ENCODE measurements around the gene MRPL57. TPM values are rescaled to one million over a fixed set of nuclear protein-coding genes. Genes with fewer than 3 reads are reported as not detected.
"Not testable (repeated sequence)": the region's sequence is repeated elsewhere in the genome, so short reads cannot be mapped to it uniquely, and the experiment has no call there.

MRPL57 gene
- total RNA-seq, 4 donors from 2014 or later: 7.2 to 60.0 (median 11.9) TPM

DNA sequence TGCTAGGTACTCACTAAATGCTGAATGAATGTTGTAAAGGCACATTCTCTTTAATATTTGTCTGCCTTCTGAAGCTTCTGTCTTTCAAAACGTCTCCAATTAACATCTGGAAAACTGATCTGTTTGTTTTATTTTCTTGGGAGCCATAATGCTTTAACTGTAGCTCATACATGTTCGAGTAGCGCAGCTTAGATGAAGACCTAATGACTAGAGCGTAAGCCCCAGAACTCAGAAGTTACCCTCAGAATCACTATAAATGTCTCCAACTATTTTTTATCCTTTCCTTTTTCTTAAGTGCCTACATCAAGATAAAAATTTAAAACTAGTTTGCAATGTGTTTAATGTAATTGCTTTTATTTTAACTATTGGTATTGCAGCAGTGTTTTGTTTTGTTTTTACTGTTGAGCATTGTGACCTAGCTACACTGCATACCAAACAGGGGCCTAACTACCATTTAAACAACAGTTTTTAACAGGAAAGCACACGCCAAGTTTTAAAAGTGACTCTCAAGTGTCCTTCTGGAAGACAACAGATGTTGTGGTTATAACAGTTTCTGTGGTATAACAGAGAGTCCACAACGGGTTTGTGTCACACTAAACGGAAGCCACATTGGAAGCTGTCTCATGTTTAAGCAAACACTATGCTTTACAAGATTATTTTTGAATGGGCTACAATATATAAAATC, 42.0 kb downstream of the MRPL57 start:
- no peak for TF ChIP-seq POLR2A (IDR thresholded peaks at IDR 0.05)
- TF ChIP-seq, protein P1, sequence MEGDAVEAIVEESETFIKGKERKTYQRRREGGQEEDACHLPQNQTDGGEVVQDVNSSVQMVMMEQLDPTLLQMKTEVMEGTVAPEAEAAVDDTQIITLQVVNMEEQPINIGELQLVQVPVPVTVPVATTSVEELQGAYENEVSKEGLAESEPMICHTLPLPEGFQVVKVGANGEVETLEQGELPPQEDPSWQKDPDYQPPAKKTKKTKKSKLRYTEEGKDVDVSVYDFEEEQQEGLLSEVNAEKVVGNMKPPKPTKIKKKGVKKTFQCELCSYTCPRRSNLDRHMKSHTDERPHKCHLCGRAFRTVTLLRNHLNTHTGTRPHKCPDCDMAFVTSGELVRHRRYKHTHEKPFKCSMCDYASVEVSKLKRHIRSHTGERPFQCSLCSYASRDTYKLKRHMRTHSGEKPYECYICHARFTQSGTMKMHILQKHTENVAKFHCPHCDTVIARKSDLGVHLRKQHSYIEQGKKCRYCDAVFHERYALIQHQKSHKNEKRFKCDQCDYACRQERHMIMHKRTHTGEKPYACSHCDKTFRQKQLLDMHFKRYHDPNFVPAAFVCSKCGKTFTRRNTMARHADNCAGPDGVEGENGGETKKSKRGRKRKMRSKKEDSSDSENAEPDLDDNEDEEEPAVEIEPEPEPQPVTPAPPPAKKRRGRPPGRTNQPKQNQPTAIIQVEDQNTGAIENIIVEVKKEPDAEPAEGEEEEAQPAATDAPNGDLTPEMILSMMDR (IDR thresholded peaks at IDR 0.05): no peak
- no peak for DNase-seq
- H3K9me3 ChIP-seq: peaks cover 0 to 4% of the 10 kb centered on the region in 2 donors
- no peak overlapping the region for H3K27ac ChIP-seq
- H3K4me1 ChIP-seq: no peaks in the 10 kb centered on the region
- H3K27me3 ChIP-seq: no peaks in the 10 kb centered on the region
- H3K4me3 ChIP-seq: no peak overlapping the region
- intact Hi-C loops (cut with DNase I; ENCODE audit: low total_unique reads): no loop called here
- no peaks in the 10 kb centered on the region for H3K36me3 ChIP-seq

DNA sequence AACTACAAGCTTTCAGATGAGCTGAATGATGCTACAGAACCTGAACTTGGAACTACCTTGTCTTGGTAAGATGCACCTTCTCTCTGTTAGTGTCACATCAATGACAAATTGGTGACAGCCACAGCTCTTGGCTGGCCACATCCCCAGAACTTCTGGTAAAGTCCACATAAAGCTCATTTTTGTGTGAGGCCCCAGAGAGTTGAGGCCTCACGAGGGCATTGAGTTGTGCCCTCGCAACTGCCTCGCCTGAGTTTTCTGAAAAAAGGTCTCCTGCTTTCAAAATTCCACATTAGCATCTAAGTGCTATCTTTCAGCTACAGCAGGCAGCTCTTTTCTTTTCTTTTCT, 42.6 kb downstream of the MRPL57 start:
- TF ChIP-seq, protein P1 (IDR thresholded peaks at IDR 0.05): no peak
- no peak for TF ChIP-seq POLR2A (IDR thresholded peaks at IDR 0.05)
- Histone ChIP-seq H3K36me3 (no peaks in the 10 kb centered on the region), H3K9me3 (peaks cover 0 to 4% of the 10 kb centered on the region in 2 donors), H3K4me1 (no peaks in the 10 kb centered on the region), H3K27me3 (no peaks in the 10 kb centered on the region), H3K4me3 (no peak overlapping the region), H3K27ac (no peak overlapping the region)
- DNase-seq: no peak
- intact Hi-C loops (cut with DNase I; ENCODE audit: low total_unique reads): no loop called here

DNA sequence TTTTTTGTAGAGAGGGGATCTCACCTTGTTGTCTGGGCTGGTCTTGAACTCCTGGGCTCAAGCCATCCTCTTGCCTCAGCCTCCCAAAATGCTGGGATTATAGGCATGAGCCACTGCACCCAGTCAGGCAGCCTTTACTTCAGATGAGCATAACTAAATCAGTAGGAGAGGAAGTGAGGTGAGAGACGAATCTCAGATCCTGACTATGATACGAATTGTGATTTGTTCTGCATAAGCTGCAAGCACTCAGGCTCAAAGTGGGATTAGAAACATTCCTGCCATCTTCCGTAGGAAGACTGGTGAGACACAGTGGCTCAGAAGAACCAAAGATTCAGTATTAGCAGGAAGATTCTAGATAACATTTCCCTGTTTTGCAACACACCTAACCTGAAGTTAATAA, 43.3 kb downstream of the MRPL57 start:
- H3K27ac ChIP-seq; H3K4me1 ChIP-seq; DNase-seq; H3K4me3 ChIP-seq; H3K9me3 ChIP-seq; H3K36me3 ChIP-seq; intact Hi-C loops (cut with DNase I; ENCODE audit: low total_unique reads); H3K27me3 ChIP-seq: not testable (repeated sequence)

DNA sequence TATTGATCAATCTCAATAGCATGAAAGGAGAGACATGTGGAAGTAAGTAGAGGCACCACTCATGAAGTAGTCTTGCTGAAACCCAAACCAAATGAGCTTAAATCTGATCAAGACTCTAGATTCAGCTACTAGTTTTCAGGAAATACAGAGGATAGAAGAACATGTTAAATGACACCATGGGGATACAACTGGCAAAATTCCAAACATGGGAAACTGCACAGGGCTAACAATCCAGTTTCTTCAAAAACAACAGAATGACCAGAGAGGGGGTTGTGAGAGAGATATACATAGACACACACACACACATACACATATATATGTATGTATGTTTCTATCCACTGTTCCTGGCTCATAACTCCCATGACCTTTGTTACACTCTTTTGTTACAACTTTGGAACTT, 44.8 kb downstream of the MRPL57 start:
- H3K9me3 ChIP-seq: peaks cover 0 to 4% of the 10 kb centered on the region in 2 donors
- no peak for DNase-seq
- no peak overlapping the region for H3K4me3 ChIP-seq
- intact Hi-C loops (cut with DNase I; ENCODE audit: low total_unique reads): no loop called here
- H3K36me3 ChIP-seq: no peaks in the 10 kb centered on the region
- no peak overlapping the region for H3K27ac ChIP-seq
- no peak for TF ChIP-seq POLR2A (IDR thresholded peaks at IDR 0.05)
- TF ChIP-seq, protein P1 (IDR thresholded peaks at IDR 0.05): no peak
- H3K4me1 ChIP-seq: no peaks in the 10 kb centered on the region
- H3K27me3 ChIP-seq: no peaks in the 10 kb centered on the region

DNA sequence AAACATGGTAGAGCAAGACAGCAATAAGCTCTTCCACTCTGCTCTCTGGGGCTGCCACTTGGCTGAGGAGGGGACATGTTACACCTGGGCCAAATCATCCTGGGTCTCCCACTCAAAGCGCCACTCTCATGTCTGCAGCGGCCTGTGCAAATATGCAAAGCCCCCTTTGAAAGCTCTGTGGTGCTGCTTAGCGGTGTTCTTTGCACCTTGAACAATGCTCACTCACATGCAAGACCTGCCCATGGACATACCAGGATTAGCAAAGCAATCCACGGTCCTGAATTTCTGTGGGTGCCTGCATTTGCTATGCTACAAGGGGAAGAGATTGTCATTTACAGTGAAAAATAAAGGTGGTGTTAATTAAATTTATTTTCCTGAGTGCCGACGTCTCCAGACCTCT, 48.6 kb downstream of the MRPL57 start:
- TF ChIP-seq, protein P1 (IDR thresholded peaks at IDR 0.05): no peak
- TF ChIP-seq POLR2A (IDR thresholded peaks at IDR 0.05): no peak
- Histone ChIP-seq H3K9me3 (peaks cover 0 to 4% of the 10 kb centered on the region in 2 donors), H3K4me1 (no peaks in the 10 kb centered on the region), H3K4me3 (no peak overlapping the region), H3K27me3 (no peaks in the 10 kb centered on the region), H3K27ac (no peak overlapping the region), H3K36me3 (no peaks in the 10 kb centered on the region)
- DNase-seq: no peak
- intact Hi-C loops (cut with DNase I; ENCODE audit: low total_unique reads): no loop called here
